Stimulated activated CD8-positive, alpha-beta memory T cell treated with anti-CD3 and anti-CD28 coated beads, Interleukin-2, amount 100 ng/mL, for 48 hours (primary cell): Measurements from ENCODE around the gene NT5C3B.

Experiments used
- DNase-seq, 2 donors: peaks; one replicate each; pipeline ENCODE4 v3.0.0-alpha.2; 2020; ENCODE audit warnings: low read depth in 2 of 2

NT5C3B gene

GRCh38 chr17:41810659-41811548, 25.1 kb downstream of the NT5C3B start:
- no peak for DNase-seq

DNA sequence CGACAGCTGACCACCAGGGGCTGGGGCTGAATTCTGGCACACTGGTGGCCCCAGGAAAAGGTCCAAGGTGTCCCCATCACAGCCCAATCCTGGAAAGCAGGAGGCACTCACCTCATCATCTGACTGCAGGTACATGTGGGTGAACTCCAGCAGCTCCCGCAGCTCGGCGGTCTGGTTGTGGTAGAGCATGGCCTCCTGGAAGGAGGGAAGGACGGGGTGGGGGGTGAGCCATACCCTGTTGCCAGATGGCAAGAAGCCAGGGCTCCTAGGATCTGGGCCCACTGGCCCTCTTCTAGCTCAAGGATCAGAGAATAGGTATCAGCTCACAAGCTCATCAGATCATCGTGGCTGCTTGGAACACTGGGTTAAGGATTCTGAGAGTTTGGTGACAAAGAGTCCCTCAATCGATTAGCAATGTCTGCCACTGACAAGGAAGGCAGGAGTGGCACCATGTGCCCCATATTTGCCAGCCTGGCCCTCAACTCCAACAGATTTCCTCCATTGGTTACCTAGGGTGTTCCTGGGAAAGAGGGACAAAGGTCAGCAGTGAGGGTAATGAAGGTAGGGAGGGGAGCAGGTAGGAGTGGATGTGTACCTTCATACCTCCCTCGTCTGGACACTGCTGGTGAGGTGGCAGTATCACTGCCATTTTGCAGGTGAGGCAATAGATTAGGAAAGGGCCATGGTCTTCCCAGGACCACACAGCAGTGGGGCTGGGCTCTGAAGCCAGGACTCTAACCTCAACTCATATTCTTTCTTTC, 29.2 kb downstream of the NT5C3B start:
- DNase-seq, result no peak

DNA sequence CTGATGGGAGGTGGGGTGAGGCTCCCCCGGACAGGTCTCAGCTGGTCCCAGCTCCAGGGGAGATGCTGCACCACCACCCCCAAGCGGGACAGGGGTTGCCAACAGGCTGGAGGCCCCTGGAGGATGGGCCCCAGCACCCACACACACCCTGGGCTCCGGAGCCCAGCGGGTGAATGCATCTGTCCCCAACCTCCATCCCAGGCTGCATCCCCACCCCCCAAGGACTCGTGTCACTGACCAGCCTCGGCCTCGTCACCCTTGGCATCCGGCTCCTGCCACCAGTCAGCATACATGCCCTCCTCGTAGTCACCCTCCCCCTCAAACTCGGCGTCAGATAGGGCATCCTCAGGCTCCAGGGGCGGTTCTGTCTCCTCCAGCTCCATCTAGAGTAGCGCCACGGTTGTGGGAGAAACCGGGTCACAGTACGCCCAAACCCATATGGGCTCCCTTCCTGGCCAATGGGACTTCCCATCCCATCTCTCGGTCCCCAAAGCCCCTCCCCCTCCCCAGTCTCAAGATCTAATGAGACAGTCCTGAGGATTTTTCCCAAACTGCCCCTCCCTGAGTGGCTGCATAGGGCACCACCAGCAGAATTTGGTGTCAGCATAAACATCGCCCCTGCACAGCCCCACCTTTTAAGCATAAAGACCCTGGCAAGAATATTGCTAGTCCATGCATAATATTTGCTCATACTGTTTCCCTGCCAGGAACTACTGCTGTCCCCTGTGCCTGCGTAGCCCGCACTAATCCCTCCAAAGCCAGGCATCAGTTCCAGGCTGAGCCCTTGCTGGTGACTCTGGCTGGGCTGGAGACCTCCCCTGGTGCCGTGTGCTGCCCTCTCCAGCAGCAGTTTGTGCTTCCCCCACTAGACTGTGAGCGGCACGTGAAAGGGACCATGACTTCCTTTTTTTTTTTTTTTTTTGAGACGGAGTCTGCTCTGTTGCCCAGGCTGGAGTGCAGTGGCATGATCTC, 32.7 kb downstream of the NT5C3B start:
- no peak for DNase-seq

DNA sequence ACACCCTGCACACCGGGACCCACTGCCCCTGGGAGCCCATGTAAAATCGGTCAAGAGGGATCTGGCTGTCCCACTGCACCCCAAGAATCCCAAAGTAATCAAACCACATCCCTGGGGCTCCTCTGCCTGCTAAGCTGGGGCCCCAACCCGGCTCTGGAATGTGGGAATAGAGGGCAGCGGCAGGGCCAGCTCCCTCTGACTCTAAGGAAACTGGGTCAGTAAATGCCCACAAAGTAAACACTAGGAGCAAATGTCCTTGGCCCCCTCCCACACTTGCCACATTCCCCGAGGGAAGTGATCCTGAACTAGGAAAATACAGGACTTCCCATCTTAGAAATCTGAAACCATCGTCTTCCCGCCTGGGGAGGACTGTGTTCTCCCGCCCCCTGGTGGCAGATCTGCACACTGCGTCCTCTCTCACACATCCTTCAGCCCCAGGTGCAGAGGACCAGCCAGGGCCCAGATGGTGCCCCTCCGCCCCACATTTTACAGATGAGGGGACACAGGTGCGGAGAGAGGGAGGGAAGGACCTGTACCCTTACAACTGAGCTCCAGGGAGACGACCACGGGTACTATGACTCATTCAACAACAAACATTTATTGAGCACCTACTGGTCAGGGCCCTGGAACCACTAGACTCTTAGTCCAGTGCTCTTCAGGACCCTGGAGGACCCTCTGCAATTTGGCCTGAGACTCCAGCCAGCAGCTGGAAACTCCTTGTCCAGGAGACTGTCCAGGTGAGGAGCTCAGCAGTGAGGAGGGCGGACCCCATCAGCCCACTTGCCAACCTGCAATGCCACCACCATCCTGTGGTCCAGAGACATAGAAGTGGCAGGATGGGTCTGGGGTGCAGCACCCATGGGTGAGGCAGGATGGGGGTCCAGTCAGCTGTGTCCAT, 34.4 kb downstream of the NT5C3B start:
- peak; percentile 63 to 69 for DNase-seq

- no peak for DNase-seq
Measured at GRCh38 chr17:41800601-41801373, 35.2 kb downstream of the NT5C3B start.

- DNase-seq, result no peak
Measured at GRCh38 chr17:41799366-41799765, 36.7 kb downstream of the NT5C3B start.

GRCh38 chr17:41797377-41797776, 38.7 kb downstream of the NT5C3B start:
- no peak for DNase-seq

DNA sequence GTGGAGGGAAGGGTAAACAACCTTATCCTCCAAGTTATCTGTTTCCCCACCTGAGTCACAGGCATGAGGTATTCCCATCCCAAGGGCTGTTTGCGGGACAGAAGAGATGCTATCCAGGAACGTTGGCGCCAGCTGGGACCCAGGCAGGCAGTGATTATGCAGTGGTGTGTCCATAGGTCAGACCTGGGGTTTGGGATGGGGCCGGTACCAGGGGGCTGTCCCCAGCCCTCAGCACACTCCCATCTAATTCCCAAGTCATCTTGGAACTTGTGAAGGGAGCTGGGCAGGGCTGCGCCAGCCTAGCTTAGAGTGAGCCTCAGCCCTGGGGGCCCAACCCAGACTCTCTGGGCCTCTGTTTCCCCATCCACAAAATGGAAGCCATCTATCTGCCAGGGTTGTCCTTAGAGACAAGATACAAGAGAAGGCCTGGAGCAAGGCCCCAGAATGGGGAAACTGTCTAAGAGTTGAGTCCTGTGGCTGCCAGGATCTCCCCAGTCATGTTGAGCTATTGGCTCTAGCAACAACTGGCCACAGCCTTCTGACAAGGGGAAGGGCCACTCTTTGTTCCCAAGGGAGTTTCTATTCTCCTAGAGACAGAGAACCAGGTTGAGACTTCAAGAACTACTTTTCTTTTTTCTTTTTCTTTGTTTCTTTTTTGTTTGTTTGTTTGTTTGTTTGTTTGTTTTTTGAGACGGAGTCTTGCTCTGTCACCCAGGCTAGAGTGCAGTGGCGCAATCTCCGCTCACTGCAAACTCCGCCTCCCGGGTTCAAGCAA, 39.7 kb downstream of the NT5C3B start:
- no peak for DNase-seq

- DNase-seq, result no peak
Measured at GRCh38 chr17:41794540-41794975, 41.5 kb downstream of the NT5C3B start.

GRCh38 chr17:41793784-41794539, 42.1 kb downstream of the NT5C3B start:
- DNase-seq, result no peak

DNA sequence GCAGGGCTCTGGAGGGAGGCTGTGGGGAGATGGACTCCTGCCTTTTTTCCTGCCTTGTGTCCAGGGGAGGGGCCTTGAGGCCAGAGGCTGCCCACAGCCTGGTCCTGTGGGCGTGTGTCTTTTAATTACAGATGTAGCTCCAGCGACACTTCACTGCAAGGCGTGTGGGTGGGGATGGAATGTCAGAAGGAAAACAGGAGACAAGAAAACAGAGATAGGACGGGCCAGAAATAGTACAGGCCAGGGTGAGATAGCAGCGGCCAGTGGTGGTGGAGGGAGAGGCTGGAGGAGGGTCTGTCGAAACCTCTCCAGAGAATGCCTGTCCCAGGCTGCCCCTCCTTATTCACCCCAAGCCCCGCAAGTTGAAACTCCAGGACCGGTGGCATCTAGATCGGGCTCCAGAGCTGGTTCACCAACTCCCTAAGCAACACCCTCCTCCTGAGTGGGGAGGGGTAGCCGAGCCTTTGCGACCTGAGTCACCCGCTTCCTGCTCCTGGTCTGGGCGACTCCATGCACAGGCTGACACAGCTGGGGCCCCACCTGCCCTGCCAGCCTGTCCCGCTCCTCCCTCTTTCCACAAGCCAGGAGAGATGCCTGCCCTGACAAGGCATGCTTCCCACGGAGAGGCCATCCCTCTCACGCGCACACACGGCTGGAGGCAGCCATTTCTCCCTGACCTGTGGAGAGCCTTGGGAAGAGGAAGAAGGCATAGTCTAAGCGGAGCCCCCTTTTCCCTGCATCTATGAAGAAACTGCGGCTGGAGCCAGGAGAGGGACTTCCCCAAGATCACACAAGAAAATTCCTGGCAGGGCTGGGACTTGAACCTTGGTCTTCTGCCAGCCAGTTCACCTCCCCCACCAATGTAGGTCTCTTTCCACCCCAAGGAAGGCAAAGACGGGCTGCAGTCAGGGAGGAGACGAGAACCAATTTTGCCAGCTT, 42.9 kb downstream of the NT5C3B start:
- DNase-seq, result no peak

- no peak for DNase-seq
Measured at GRCh38 chr17:41787021-41787418, 49.0 kb downstream of the NT5C3B start.

GRCh38 chr17:41786227-41787020, 49.6 kb downstream of the NT5C3B start, which contains the start of gene JUP:
Gene JUP, minus strand, starts transcription at chr17:41786711. Its CDS starts 14,857 bp downstream, at chr17:41771854.
- peak; percentile 84 to 93 for DNase-seq

- DNase-seq, result no peak
Measured at GRCh38 chr17:41785859-41786226, 50.2 kb downstream of the NT5C3B start.

- DNase-seq, result no peak
Measured at GRCh38 chr17:41785091-41785858, 50.8 kb downstream of the NT5C3B start.
